ENCODE results near the gene SLC7A7.
"Not testable (repeated sequence)": the region's sequence is repeated elsewhere in the genome, so short reads cannot be mapped to it uniquely, and the experiment has no call there.

The SLC7A7 gene

GRCh38 chr14:22781301-22781991 lies 33.8 kb downstream of the SLC7A7 start:
- DNase-seq = no peak

DNA sequence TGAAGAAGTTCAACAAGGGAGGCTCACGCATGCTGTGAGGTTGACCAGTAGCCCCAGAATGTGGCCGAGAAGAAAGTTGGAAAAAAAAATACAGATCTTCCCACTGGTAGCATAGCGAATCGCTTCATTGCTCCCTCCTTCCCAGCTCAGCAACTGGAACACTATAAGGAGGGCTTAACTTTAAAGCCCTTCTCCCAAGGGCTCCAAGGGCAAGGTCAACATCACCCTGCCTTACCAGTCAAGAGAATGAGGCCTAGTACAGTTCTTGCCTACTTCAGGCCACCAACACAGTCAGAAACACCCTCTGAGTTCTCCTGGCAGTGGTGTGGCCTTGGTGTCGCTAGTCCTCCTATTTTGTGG lies 34.3 kb downstream of the SLC7A7 start:
- no peak for DNase-seq

DNA sequence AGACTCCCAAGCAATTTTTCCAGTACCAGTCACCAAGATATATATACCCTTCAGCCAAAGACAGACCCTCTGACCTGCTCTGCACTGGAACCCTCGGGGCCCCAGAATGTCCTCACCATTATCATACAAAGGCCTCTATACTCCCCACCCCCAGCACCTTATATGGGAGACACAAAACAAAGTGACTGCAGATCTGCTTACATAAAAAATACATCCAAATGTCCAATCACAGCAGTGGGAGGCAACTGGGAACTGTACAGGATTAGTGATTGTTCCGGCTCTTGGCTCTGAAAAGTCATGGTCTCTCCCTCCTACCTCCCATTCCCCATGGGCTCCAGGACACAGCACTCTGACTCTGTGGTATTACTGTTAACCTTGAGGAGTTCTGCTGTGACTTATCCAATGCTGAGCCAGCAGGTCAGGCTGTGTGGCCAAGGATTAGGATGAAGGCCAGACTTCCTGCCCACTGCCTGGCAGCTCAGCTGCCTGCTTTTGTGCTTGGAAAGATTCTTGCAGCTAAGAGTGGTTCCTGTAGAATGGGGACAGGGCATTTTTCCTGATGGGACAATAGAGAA lies 35.0 kb downstream of the SLC7A7 start:
- peak; percentile 21 for DNase-seq

DNA sequence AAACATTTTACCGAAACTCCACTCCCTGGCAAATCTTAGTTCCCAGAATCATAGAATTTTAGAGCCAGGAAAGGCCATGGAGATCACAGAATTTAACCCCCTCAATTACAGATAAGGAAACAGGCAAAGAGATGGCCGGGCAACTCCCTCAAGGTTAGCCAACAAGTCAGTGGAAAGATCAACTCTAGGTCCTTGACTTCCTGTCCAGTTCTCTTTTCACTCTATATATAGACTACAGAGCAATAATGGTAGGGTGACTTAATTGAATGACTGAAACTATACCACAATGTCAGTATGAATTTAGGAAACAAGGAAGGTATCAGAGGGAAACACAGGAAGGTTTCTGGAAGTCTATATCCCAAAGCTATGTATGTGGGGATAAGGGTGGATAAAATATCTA lies 37.2 kb downstream of the SLC7A7 start:
- no peak for DNase-seq

DNA sequence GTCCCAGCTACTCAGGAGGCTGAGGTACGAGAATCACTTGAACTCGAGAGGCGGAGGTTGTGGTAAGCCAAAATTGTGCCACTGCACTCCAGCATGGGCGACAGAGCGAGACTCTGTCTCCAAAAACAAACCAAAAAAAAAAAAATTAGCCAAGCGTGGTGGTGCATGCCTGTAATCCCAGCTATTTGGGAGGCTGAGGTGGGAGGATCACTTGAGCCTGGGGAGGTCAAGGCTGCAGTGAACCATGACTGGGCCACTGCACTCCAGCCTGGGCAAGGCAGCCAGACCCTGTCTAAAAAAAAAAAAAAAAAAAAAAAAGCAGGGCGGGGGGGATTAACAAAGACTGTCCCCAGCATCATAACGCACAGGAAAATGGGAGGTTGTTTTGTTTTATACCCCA lies 38.4 kb downstream of the SLC7A7 start:
- not testable (repeated sequence) for DNase-seq

DNA sequence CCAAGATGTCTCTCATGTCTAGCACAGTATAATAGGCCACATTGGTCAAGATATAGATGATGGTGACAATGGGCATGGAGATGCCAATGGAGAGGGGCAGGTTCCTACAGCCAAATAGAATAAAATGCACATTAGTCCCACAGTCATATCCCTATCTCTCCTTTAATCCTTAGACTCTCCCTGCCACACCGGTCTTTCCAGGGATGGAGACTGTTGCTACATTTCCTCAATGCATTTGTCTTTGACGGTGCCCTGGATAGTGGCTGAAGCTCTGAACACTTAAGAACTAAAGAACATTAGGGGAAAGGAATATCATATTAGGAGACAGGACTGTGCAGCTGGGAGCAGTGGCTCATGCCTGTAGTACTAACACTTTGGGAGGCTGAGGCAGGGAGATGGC lies 39.0 kb downstream of the SLC7A7 start:
- no peak for DNase-seq

GRCh38 chr14:22774011-22774706 lies 41.1 kb downstream of the SLC7A7 start:
- peak; percentile 48 for DNase-seq

- DNase-seq = no peak
Measured at GRCh38 chr14:22773162-22774010, 41.8 kb downstream of the SLC7A7 start.

GRCh38 chr14:22772725-22773124 lies 42.5 kb downstream of the SLC7A7 start:
- DNase-seq = no peak

DNA sequence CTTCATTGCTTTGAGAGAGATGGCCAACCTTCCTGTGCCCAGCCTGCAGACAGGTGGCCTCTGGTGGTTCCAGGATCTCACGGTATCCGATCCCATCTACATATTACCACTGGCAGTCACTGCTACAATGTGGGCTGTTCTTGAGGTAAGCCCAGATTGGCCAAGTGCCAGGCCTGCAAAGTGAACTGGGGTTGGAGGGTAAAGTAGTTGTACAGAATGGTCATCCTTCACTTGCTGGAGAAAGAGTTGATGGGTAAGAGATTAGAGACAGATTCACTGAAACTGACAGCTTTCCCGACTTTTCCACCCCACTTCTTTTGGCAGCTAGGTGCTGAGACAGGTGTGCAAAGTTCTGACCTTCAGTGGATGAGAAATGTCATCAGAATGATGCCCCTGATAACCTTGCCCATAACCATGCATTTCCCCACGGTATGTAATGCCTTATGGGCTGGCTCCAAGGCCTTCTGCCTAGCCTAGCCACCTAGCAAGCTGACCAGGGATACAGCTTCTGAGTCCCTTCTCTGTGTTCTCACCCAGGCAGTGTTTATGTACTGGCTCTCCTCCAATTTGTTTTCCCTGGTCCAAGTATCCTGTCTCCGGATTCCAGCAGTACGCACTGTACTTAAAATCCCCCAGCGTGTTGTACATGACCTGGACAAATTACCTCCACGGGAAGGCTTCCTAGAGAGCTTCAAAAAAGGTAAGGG lies 44.6 kb downstream of the SLC7A7 start:
- DNase-seq = no peak

DNA sequence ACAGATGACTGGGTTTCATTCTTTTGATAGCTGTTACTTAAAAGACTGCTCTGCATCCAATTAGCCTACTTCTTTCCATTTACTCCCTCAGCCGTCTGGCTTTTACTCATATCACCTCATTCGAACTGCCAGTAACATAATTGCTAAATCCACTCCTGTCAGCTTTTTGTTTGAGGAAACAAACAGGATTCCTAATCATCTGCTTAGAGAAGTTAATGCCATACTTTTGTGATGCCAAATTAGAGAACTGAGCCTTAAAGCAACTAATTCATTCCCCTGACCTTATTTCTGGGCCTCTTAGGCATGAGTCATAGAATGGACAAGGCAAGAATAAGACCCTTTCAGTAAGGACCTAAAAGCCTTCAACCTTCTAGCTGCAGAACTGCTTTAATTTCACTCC lies 45.9 kb downstream of the SLC7A7 start:
- DNase-seq = peak; percentile 54

- DNase-seq = no peak
Measured at GRCh38 chr14:22768947-22769346, 46.3 kb downstream of the SLC7A7 start.

DNA sequence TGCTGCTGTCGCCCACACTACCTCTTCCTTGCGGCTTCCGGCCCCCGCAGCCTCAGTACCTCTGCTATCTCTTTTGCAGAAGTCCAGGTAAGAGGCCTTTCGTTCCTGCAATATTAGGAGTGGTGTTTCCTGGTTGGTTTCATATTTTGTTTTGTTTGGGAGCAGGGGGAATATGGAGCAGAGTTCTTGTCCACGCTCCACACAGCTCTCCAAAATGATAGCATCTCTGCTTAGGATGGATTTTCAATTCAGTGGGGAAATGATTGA lies 48.0 kb downstream of the SLC7A7 start:
- no peak for DNase-seq

DNA sequence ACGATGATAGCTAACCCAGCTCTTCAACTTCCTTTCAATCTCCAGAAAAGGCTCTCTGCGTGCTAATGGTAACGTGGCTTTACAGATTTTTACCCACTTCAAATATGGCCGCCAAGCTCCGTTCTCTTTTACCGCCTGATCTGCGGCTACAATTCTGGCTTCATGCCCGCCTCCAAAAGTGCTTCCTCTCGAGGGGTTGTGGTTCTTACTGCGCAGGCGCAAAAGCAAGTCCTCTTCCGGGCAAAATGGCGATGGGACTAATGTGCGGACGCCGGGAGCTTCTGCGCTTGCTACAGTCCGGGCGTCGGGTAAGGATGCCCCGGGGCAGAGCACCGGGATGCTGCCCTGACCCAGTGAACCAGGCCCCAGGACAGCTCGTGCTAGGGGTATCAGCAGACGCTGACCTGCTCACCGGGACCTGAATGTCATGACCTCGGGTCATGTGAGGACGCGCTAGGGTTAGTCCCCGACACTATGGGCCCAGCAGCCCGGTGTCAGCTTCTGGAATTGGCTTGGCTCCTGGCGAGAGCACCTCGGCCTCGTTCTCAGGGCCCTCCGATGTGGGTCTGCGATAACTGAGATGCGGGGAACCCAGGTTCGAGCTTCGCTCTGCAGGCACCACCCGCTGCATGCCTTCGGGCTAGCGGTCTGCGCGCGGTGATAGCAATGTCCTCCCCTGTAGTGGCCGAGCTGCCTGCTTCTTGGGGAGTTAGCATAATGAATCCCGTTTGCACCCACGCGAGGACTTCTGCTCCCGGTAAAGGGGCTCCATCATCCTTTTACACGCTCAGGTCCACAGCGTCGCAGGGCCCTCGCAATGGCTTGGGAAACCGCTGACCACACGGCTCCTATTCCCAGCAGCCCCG lies 48.5 kb downstream of the SLC7A7 start, which contains the start of gene OXA1L:
OXA1L (plus strand) TSS at position 232 of the 866 bp plus-strand sequence; CDS start at position 246, 14 bp downstream.
- DNase-seq = peak; percentile 96

- DNase-seq = no peak
Measured at GRCh38 chr14:22764382-22764781, 50.9 kb downstream of the SLC7A7 start.

DNA sequence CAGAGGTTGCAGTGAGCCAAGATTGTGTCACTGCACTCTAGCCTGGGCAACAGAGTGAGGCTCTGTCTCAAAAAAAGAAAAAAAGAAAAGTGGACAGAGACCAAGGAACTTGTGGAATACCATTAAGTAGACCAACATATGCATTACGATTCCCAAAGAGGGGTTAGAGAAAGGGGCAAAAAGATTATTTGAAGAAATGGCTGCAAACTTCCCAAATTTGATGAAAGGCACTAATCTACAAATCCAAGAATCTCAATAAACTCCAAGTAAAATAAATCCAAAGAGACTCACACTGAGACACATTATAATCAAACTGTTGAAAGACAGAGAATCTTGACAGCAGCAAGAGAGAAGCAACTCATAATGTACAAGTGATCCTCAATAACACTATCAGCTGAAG lies 53.5 kb downstream of the SLC7A7 start:
- DNase-seq = no peak

DNA sequence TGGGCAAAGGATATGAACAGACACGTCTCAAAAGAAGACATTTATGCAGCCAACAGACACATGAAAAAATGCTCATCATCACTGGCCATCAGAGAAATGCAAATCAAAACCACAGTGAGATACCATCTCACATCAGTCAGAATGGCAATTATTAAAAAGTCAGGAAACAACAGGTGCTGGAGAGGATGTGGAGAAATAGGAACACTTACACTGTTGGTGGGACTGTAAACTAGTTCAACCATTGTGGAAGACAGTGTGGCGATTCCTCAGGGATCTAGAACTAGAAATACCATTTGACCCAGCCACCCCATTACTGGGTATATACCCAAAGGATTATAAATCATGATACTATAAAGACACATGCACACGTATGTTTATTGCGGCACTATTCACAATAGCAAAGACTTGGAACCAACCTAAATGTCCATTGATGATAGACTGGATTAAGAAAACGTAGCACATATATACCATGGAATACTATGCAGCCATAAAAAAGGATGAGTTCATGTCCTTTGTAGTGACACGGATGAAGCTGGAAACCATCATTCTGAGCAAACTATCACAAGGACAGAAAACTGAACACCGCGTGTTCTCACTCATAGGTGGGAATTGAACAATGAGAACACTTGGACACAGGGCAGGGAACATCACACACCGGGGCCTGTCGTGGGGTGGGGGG lies 57.1 kb downstream of the SLC7A7 start:
- DNase-seq = not testable (repeated sequence)

GRCh38 chr14:22753586-22753985 lies 61.6 kb downstream of the SLC7A7 start:
- DNase-seq = no peak

GRCh38 chr14:22752422-22752821 lies 62.8 kb downstream of the SLC7A7 start:
- DNase-seq = no peak

DNA sequence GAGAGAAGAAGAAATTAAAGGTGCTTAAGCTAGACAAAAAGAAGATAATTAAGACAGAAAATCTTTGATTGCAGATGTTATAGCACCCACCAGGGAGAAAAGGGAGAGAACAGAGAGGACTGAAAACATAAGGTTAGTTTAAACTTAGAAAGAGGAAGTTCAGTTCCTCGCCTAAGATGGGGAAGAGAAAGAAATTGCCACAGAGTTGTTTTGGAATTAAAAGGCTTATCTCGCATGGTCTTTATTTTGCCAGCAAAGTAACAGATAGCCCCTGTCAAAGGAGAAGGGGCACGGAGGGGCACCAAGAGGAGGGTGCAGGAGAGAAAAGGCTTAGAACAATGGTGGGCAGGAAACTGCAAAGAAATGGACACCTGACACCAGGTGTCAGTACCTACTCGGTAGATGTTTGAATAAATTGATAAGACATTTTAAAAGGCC lies 66.6 kb downstream of the SLC7A7 start:
- DNase-seq = no peak

DNA sequence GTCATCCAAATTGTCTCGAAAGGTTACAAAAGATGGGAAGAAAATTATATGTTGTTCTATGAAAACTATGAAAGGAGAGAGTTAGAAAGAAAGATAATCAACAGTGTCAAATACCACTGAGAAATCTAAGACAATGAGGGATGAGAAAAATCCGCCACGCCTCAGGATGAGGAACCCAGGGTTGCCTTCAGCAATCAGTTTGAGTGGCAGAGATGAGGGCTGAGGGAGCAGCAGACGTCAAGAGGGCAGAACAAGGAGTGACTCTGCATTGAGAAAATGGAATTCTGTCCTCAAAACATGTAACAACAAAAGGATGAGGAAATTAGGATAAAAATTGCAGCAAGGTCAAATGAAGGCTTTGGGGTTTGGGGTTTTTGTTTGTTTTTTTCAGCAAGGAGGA lies 67.0 kb downstream of the SLC7A7 start:
- peak; percentile 10 for DNase-seq
